Loucy (cell line): ENCODE results near the gene BARX1.

ENCODE experiments used
- H2AFZ ChIP-seq: fragments of 200-600 bp; sonication (generic); 2 replicates; pipeline ENCODE4 v1.6.0; 2016; ENCODE audit warnings: antibody characterized with exemption, mild to moderate bottlenecking, low read length, moderate library complexity
- H3F3A ChIP-seq: fragments of 200-600 bp; 2 replicates; pipeline ENCODE4 v1.6.0; 2016; ENCODE audit warnings: antibody characterized with exemption, low read depth, mild to moderate bottlenecking
- H3K27me3 ChIP-seq: fragments of 200-600 bp; sonication (generic); 2 replicates; pipeline ENCODE4 v1.6.1; 2014; ENCODE audit warnings: low read length, mild to moderate bottlenecking; ENCODE audit not compliant: insufficient read depth, poor library complexity, severe bottlenecking
- H3K36me3 ChIP-seq: fragments of 200-600 bp; sonication (generic); 2 replicates; pipeline ENCODE4 v1.6.1; 2016; ENCODE audit warnings: low read length; ENCODE audit not compliant: insufficient read depth
- H3K4me1 ChIP-seq: fragments of 200-600 bp; sonication (generic); 2 replicates; pipeline ENCODE4 v1.5.1; 2014; ENCODE audit warnings: low read length, mild to moderate bottlenecking; ENCODE audit not compliant: insufficient read depth, poor library complexity, severe bottlenecking
- H3K4me2 ChIP-seq: fragments of 200-600 bp; sonication (generic); 2 replicates; pipeline ENCODE4 v1.6.0; 2014; ENCODE audit warnings: antibody characterized with exemption, low read length, low read depth, mild to moderate bottlenecking; ENCODE audit not compliant: poor library complexity, severe bottlenecking
- H3K4me3 ChIP-seq: fragments of 200-600 bp; sonication (generic); 2 replicates; pipeline ENCODE4 v1.5.1; 2014; ENCODE audit warnings: low read length, mild to moderate bottlenecking, mixed read lengths; ENCODE audit not compliant: poor library complexity, severe bottlenecking
- H3K79me2 ChIP-seq: fragments of 200-600 bp; sonication (generic); 2 replicates; pipeline ENCODE4 v1.6.1; 2014; ENCODE audit warnings: low read length; ENCODE audit not compliant: insufficient read depth
- H3K9ac ChIP-seq: fragments of 200-600 bp; sonication (generic); 2 replicates; pipeline ENCODE4 v1.6.0; 2014; ENCODE audit warnings: mild to moderate bottlenecking, low read depth, low read length, moderate library complexity; ENCODE audit not compliant: poor library complexity, severe bottlenecking
- H3K9me2 ChIP-seq: fragments of 200-600 bp; sonication (generic); replicated peaks from 2 replicates; pipeline ENCODE4 v1.6.1; 2016; ENCODE audit warnings: low read depth, low read length, mixed read lengths
- H3K9me3 ChIP-seq: fragments of 200-600 bp; sonication (generic); 2 replicates; pipeline ENCODE4 v1.6.1; 2014; ENCODE audit warnings: mild to moderate bottlenecking, antibody characterized with exemption, low read length, low read depth; ENCODE audit not compliant: insufficient read depth
- H4K20me1 ChIP-seq: fragments of 200-600 bp; sonication (generic); 2 replicates; pipeline ENCODE4 v1.6.0; 2014; ENCODE audit warnings: antibody characterized with exemption, low read length, mild to moderate bottlenecking; ENCODE audit not compliant: insufficient read depth, poor library complexity, severe bottlenecking
- CTCF ChIP-seq: fragments of 200-600 bp; sonication (generic); conservative IDR thresholded peaks from 2 replicates; pipeline ENCODE4 v1.5.1; 2014; ENCODE audit warnings: mild to moderate bottlenecking, antibody characterized with exemption, low read length
- EZH2phosphoT487 ChIP-seq: fragments of 200-600 bp; IDR thresholded peaks from 2 replicates; pipeline ENCODE4 v1.6.1; 2018; ENCODE audit warnings: antibody characterized with exemption, mild to moderate bottlenecking, moderate library complexity, borderline replicate concordance

Gene BARX1

GRCh38 chr9:93910598-93910997 is 44.6 kb downstream of the BARX1 start:
- no peaks in the 10 kb centered on the region for H4K20me1 ChIP-seq
- TF ChIP-seq CTCF = no peak
- TF ChIP-seq EZH2phosphoT487 = no peak
- H2AFZ ChIP-seq = no peak overlapping the region

GRCh38 chr9:93910196-93910595 is 45.0 kb downstream of the BARX1 start:
- Histone ChIP-seq H3K9me2 (no peaks in the 10 kb centered on the region), H3K4me2 (no peak overlapping the region), H3K4me3 (no peak overlapping the region), H3K27me3 (no peaks in the 10 kb centered on the region), H3K9me3 (no peaks in the 10 kb centered on the region), H3K79me2 (no peaks in the 10 kb centered on the region), H3F3A (no peaks in the 10 kb centered on the region), H3K36me3 (no peaks in the 10 kb centered on the region), H4K20me1 (no peaks in the 10 kb centered on the region), H3K4me1 (no peaks in the 10 kb centered on the region), H2AFZ (no peak overlapping the region), H3K9ac (no peak overlapping the region)
- no peak for TF ChIP-seq EZH2phosphoT487
- TF ChIP-seq CTCF = no peak

More at GRCh38 chr9:93910598-93910997, 44.6 kb downstream of the BARX1 start:
- no peaks in the 10 kb centered on the region for H3K9me3 ChIP-seq
- H3F3A ChIP-seq = no peaks in the 10 kb centered on the region
- H3K9me2 ChIP-seq = no peaks in the 10 kb centered on the region
- H3K27me3 ChIP-seq = no peaks in the 10 kb centered on the region
- no peaks in the 10 kb centered on the region for H3K79me2 ChIP-seq
- no peaks in the 10 kb centered on the region for H3K36me3 ChIP-seq
- H3K4me3 ChIP-seq = no peak overlapping the region
- H3K4me2 ChIP-seq = no peak overlapping the region
- H3K4me1 ChIP-seq = no peaks in the 10 kb centered on the region
- no peak overlapping the region for H3K9ac ChIP-seq

GRCh38 chr9:93909242-93909616 is 45.9 kb downstream of the BARX1 start:
- Histone ChIP-seq H3K79me2 (no peaks in the 10 kb centered on the region), H3K9ac (no peak overlapping the region), H3K4me2 (no peak overlapping the region), H3K9me2 (no peaks in the 10 kb centered on the region), H3F3A (no peaks in the 10 kb centered on the region), H3K4me3 (no peak overlapping the region), H3K4me1 (no peaks in the 10 kb centered on the region), H2AFZ (no peak overlapping the region), H3K9me3 (no peaks in the 10 kb centered on the region), H3K36me3 (no peaks in the 10 kb centered on the region), H4K20me1 (no peaks in the 10 kb centered on the region), H3K27me3 (no peaks in the 10 kb centered on the region)
- TF ChIP-seq EZH2phosphoT487 (no peak), CTCF (no peak)
